HG02981 (cell line): ENCODE measurements around the gene SNCB.

Experiments
- ATAC-seq: cut with Tn5 transposase; IDR thresholded peaks from one replicate; pipeline ENCODE4 v1.9.1; 2021; ENCODE audit warnings: mild to moderate bottlenecking, moderate library complexity; ENCODE audit not compliant: unreplicated experiment

The SNCB gene

GRCh38 chr5:176625966-176626875 lies 4.1 kb downstream of the SNCB start:
- no peak for ATAC-seq

GRCh38 chr5:176625512-176625911 lies 4.8 kb downstream of the SNCB start:
- no peak for ATAC-seq

GRCh38 chr5:176624938-176625337 lies 5.4 kb downstream of the SNCB start:
- ATAC-seq = no peak

DNA sequence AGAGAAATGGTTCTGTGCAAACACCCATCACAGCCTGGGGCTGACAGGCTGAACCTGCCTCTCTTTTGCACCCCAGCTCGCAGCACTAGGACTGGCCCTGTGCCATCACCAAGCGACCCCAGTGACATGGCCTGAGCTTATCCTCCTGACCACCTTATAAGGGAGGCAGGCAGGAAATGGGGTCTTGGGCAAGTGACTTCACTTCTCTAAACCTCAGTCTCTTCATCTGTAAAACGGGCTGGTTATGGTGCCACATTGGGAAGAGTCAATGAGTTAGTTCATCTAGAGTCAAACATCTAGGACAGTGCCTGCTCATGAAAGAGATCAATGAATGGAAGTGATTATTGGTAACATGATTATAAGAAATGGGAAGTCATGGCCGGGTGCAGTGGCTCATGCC lies 6.2 kb downstream of the SNCB start:
- no peak for ATAC-seq

DNA sequence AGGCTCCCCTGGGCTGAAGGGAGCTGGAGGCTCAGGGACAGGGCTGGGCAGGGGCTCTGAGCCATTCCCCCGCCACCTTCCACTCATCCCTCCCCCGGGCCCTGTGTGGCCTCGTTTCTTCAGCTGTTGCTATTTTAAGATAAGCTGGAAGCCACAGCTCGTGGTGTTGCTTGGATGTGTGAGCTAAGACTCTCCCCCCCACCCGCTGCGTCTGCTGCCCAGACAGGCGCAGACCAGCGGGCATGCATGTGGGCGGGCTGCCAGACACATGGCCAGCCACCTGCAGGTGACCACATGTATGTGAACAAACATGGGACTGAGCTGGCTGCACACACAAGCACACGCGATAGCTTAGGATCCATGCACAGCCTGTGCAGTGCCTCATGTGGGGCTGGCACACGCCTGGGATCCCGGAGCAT lies 8.7 kb downstream of the SNCB start:
- no peak for ATAC-seq

DNA sequence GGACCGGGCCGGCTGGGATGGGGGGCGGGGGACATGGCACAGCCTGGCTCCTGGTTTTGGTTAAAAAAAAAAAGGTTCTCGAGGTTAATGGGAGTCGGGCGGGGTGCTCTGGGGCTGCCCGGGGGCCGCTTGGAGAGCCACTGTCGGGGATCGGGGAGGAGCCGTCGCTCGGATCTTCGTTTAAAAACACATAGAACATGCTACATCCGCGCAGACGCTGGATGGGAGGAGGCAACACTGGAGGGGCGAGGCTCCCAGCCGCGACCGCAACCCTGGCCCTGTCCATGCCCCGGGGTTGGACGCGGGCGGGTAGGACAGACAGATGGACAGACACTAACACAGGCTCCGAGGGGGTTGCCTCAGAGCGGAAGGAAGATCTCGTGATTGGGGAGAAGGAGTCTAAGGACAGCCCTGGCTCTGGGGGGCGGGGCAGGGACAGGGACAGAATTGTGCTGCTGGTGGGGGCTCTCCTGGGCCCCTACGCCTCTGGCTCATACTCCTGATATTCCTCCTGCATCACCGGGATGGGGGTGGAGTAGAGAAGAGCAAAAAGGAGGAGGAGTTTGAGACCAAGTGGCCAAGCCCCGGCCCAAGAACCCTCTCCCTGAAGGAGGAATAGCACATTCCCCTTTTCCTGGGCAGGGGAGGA lies 9.9 kb downstream of the SNCB start:
- no peak for ATAC-seq

- ATAC-seq = no peak
Measured at GRCh38 chr5:176619569-176620332, 10.6 kb downstream of the SNCB start.

- ATAC-seq = peak; percentile 88
Measured at GRCh38 chr5:176619203-176619568, 11.1 kb downstream of the SNCB start.

DNA sequence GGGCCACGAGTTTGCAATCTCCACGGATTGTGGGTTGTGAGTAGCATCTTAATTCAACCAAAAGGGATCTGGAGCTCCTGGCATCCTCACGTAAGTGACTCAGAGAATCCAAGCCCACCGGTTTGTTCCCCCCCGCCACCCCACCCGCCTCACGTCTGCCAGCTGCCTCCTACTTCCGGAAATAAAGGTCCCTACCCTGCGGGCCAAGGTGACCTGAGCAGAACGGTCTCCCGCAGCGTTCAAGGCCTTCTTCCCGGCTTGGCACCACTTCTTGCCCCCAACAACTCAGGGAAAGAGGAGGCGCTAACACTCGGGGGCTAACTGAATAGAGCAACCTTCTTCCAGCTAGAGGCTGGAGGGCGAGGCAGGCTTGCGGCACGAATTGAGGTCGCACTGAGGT lies 11.6 kb downstream of the SNCB start:
- no peak for ATAC-seq

DNA sequence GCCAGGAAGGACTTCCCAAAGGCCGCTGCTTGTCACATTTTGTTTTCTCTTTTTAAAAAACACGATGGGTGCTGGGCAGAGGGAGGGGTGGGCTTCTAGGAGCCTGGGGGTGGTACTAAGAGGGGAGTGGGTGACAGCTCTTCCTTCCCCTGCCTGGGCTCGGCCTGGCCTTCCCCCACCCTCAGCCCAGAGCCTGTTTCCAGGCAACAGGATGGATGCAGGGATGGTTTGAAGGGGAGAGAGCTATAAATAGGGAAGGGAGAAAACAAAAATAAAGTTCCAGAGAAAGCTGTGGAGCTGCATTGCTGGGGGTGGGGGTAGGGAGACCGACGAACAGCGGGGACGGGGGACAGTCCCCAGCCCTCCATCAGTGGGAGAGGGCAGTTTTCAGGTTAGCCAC lies 13.8 kb downstream of the SNCB start:
- ATAC-seq = no peak

- no peak for ATAC-seq
Measured at GRCh38 chr5:176614805-176615478, 15.4 kb downstream of the SNCB start.

GRCh38 chr5:176612855-176613254 lies 17.5 kb downstream of the SNCB start:
- no peak for ATAC-seq

DNA sequence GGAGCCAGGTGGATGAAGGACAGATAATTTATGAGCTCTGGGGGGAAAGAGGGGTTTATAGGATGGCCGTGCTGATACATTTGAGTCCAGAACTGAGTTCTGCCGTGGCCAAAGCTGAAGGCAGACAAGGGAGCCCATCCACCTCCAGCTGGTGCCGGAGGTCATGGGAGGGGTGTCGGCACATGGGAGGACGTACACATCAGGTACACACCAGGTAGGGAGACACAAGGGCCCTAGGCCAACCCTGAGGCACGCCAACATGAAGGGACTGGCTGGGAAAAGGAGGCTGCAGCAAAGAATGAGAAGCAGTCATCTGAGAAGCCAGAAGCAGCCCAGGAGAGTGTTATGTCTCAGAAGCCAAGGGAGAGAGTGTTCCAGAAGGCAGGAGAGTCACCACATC lies 18.3 kb downstream of the SNCB start:
- no peak for ATAC-seq

DNA sequence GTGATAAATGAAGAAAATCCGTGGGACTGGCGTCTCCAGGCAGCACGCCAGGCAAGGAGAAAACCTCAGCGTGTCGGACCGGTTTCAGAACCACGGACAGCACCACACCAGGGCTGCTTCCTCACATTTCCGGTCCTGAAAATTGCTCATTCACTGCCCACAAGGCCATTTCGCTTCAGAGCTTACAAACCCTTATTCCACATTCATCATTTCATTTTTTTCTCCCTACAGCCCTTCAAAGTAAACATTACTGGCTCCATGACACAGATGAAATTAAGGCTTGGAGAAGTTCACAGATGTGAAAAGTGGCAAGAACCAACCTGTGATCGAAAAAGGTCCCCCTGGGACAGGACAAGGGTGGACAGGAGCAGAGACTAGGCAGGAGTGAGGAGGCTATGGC lies 18.9 kb downstream of the SNCB start:
- ATAC-seq = no peak

GRCh38 chr5:176610435-176610773 lies 19.9 kb downstream of the SNCB start:
- ATAC-seq = no peak

- peak; percentile 69 for ATAC-seq
Measured at GRCh38 chr5:176609724-176610434, 20.5 kb downstream of the SNCB start, which contains the start of gene GPRIN1. TSS of gene GPRIN1 (minus strand) at chr5:176610156. CDS start at chr5:176599834, 10,322 bp downstream.

DNA sequence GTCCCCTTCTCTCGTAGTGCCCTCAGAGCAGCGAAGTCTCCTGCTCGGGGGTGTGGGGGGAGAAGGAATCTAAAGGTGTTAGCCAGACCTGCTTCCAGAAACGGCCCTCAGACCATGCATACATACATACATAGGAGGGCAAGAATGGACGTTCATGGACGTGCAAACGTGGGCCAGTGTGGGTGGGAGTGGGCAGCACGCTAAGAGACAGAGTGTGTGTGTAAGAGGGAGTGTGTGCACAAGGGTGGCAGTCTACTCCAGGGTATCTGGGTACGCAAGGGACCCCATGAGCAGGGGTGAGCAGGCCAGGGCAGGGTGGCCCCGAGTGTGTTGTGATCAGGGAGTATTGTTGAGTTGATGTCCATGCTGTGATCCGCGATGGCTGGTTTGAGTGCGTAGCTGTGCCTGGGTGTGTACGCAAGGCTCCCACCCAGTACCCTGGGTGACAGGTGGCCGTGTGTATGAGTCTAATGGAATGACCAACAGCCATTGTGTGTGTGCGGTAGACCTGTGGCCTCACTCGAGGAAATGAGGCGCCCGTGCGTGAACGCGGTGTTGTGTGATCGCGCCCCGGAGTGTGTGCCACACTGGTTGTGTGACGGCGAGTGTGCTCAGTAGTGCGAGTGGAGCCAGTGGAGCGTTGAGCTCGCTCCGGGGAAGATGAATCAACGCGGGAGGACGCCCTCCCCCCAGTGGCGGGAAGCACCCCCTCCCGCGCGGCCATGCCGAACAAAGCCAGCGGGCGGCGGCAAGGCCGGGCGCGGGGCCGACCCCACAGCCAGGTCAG lies 21.2 kb downstream of the SNCB start:
- peak; percentile 24 for ATAC-seq

GRCh38 chr5:176608142-176608705 lies 22.1 kb downstream of the SNCB start:
- ATAC-seq = no peak

GRCh38 chr5:176606875-176607274 lies 23.5 kb downstream of the SNCB start:
- ATAC-seq = no peak
